A673 (cell line): ENCODE results near the gene KDM5D.

Source experiments
- EZH2 ChIP-seq: fragments of 200-600 bp; sonication (generic); IDR thresholded peaks from 2 replicates; pipeline ENCODE4 v1.6.1; 2017; ENCODE audit warnings: borderline replicate concordance, low read depth, mild to moderate bottlenecking, mixed read lengths, antibody characterized with exemption, low read length; ENCODE audit not compliant: poor library complexity, severe bottlenecking
- TF ChIP-seq, protein P1 (sequence below): fragments of 300-800, 200-600 bp; sonication (generic); conservative IDR thresholded peaks from 2 replicates; pipeline ENCODE4 v1.5.1; 2017; ENCODE audit warnings: low read depth, mild to moderate bottlenecking, antibody characterized with exemption, low read length, moderate library complexity, mixed read lengths

- TF ChIP-seq, protein P1, sequence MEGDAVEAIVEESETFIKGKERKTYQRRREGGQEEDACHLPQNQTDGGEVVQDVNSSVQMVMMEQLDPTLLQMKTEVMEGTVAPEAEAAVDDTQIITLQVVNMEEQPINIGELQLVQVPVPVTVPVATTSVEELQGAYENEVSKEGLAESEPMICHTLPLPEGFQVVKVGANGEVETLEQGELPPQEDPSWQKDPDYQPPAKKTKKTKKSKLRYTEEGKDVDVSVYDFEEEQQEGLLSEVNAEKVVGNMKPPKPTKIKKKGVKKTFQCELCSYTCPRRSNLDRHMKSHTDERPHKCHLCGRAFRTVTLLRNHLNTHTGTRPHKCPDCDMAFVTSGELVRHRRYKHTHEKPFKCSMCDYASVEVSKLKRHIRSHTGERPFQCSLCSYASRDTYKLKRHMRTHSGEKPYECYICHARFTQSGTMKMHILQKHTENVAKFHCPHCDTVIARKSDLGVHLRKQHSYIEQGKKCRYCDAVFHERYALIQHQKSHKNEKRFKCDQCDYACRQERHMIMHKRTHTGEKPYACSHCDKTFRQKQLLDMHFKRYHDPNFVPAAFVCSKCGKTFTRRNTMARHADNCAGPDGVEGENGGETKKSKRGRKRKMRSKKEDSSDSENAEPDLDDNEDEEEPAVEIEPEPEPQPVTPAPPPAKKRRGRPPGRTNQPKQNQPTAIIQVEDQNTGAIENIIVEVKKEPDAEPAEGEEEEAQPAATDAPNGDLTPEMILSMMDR, result no peak
- TF ChIP-seq EZH2, result no peak
These were observed 1.2 kb downstream of the KDM5D start for GRCh38 chrY:19743331-19743730.
